ENCODE measurements around the gene AFF3.

AFF3 gene

DNA sequence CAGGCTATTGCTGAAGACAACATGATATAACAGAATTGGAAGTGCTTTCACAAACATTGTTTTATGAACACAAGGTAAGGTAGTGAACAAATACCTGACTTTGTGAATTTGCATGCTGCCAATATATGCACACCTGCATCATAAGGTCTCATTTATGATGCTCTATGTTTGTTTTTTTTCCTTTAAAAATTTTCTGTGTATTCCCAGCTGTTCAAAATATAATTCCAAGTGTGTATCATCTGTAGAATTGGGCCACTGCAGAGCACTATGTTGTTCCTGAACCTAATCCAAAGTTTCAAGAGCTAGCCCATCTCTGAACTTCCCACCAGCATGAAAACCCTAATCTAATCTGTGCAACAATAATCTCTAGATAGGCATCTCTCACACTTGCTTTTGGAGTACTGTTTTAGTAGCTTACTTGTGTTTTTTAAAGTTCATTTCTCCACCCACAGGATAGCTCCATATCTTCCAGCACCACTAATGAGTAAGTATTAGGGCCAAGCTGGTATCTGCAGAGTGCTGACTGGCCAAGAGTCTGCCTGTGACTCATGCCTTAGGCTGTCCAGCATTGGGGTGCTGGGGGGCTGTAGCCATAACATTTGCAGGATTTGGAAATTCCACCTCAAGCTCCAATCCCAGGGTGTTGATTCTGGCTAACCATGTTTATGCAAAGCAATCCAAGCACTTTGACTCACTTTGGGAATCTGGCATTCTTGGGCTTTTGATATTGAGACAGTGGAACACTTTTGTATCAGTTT, 444.4 kb downstream of the AFF3 start:
- TF ChIP-seq, protein P1, sequence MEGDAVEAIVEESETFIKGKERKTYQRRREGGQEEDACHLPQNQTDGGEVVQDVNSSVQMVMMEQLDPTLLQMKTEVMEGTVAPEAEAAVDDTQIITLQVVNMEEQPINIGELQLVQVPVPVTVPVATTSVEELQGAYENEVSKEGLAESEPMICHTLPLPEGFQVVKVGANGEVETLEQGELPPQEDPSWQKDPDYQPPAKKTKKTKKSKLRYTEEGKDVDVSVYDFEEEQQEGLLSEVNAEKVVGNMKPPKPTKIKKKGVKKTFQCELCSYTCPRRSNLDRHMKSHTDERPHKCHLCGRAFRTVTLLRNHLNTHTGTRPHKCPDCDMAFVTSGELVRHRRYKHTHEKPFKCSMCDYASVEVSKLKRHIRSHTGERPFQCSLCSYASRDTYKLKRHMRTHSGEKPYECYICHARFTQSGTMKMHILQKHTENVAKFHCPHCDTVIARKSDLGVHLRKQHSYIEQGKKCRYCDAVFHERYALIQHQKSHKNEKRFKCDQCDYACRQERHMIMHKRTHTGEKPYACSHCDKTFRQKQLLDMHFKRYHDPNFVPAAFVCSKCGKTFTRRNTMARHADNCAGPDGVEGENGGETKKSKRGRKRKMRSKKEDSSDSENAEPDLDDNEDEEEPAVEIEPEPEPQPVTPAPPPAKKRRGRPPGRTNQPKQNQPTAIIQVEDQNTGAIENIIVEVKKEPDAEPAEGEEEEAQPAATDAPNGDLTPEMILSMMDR (IDR thresholded peaks at IDR 0.05; ENCODE audit: control insufficient read depth, extremely low read depth, insufficient read depth), result no peak
- DNase-seq (ENCODE audit: low read depth), result peak; percentile 92
- no peak overlapping the region for H3K4me3 ChIP-seq (ENCODE audit: low read depth, low read length)

DNA sequence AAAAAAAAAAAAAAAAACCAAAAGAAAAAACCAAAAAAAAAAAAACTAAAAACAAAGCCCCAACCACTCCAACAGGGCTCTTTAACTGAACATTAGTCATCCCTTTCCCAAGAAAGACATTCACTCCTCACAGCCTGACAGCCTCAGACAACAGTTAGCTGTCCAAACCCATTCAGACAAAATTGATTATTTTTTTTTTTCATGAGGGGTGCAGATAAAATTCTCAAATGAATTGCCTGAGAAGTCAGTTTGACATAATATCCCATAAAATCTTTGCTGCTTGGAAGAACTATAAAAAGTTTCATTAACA, 446.5 kb downstream of the AFF3 start:
- TF ChIP-seq, protein P1 (IDR thresholded peaks at IDR 0.05; ENCODE audit: control insufficient read depth, extremely low read depth, insufficient read depth), result no peak
- no peak overlapping the region for H3K4me3 ChIP-seq (ENCODE audit: low read depth, low read length)
- DNase-seq (ENCODE audit: low read depth), result no peak

DNA sequence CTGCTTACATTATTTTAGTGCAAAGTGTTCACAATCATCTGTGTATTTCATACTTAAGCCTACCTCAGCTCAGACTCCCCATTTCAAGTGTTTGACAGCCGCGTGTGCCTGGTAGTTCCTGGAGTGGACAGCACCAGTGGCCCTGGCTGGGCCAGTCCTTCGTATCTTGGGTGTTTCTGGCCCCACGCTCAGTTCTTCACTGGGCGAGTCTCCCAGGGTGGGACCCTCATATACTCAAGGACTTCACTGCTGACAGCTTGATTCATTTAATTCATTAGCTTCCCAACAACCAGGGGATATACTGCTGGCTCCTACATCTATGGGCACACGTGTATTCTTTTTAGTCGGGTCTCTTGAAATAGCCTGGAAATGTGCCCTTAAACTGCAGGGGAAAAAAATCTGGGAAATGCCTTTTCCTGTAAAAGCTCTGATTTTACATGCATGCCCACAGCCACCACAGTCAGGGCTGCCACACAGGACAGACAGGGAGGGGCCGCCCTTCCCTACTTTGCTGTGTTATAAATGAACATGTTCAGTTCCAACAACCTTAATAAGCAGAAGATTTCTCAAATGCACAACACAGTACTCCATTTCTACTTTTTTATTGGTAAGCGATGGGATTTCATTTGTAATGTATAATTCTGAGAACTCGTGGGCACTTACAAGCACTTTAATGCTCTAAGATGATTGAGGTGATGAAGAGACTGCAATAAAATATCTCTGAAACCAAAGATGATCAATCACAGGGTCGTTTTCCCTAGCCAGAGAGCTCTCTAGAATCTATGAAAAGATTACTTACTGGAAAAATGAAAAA, 447.1 kb downstream of the AFF3 start:
- TF ChIP-seq, protein P1 (IDR thresholded peaks at IDR 0.05; ENCODE audit: control insufficient read depth, extremely low read depth, insufficient read depth), result no peak
- H3K4me3 ChIP-seq (ENCODE audit: low read depth, low read length), result no peak overlapping the region
- no peak for DNase-seq (ENCODE audit: low read depth)

DNA sequence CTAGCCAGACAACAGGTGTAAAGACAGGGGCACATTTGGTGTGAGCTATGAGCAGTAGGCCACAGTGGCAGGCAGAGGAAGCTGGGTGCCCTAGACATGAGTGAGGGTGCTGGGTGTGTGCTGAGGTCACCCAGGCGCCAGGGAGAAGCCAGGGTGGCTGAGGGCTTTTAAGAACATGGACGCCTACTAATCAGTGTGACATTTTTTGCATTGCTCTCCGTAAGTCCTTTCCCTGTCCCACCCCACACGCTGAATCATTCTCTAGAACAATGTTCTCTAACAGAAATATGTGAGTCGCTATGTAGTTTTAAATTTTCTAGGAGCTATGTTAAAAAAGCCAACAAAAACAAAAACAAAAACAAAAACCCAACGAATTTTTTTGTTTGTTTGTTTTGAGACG, 448.1 kb downstream of the AFF3 start:
- TF ChIP-seq, protein P1 (IDR thresholded peaks at IDR 0.05; ENCODE audit: control insufficient read depth, extremely low read depth, insufficient read depth), result no peak
- no peak overlapping the region for H3K4me3 ChIP-seq (ENCODE audit: low read depth, low read length)

DNA sequence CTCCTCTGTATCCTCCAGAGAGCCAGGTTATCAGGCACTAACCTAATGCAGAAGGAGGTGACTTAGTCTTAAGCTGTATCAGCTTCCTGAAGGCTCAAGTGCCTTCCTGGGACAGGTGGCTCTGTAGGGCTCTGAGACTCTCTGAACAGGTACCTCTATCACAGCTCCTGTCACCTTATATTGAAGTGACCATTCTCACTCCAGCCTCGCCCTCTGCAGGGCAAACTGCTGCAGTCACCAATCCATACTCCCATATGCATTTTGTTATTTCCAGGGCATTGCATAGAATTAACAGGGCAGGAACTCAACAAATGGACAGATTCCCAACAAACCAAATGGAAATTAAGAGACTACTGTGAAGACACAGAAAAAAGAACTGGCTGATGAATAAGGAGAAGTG, 449.6 kb downstream of the AFF3 start:
- no peak for DNase-seq (ENCODE audit: low read depth)
- no peak overlapping the region for H3K4me3 ChIP-seq (ENCODE audit: low read depth, low read length)
- TF ChIP-seq, protein P1 (IDR thresholded peaks at IDR 0.05; ENCODE audit: control insufficient read depth, extremely low read depth, insufficient read depth), result peak; percentile 62

More for the DNA sequence above, 448.1 kb downstream of the AFF3 start:
- DNase-seq (ENCODE audit: low read depth), result no peak

DNA sequence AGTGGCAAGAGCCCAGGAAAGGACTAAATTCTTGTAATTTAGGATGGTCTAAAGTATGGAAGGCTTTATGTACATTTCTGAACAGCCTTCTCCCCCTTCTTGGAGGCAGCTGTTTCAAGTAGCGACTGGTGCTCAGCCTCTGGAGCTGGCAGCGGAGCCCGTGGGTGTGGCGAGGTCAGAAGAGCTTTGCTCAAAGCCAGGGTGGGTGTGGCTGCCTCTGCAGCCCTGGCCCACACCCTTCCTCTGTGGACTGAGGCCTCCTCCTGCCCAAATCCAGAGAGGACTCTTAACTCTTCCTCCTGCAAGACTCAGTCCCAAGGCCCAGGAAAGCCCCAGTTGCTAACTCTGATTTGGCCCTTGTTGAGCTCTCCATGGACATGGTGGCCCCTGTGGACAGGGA, 450.5 kb downstream of the AFF3 start:
- no peak for DNase-seq (ENCODE audit: low read depth)
- no peak overlapping the region for H3K4me3 ChIP-seq (ENCODE audit: low read depth, low read length)
- TF ChIP-seq, protein P1 (IDR thresholded peaks at IDR 0.05; ENCODE audit: control insufficient read depth, extremely low read depth, insufficient read depth), result no peak

Measured in LNCaP clone FGC (cell line).